HEK293 (cell line): ENCODE measurements around the gene HLF.

Source experiments
- CTCF ChIA-PET: fragments of 350-600 bp; formaldehyde crosslinking; extraction: SDS; loops from one replicate; lab custom pipeline; 2021; ENCODE audit warnings: antibody characterized with exemption; lab: Yijun Ruan, JAX
- POLR2A ChIA-PET: fragments of 300-600 bp; formaldehyde crosslinking; extraction: SDS; loops from one replicate; lab custom pipeline; 2020; ENCODE audit warnings: antibody characterized with exemption, inconsistent platforms; lab: Yijun Ruan, JAX
- H3K27ac ChIP-seq: fragments of 200-500 bp; sonication (Bioruptor generic); 2 replicates; pipeline ENCODE4 v1.5.1; 2014; ENCODE audit warnings: low read depth, low read length, control low read depth, inconsistent platforms; ENCODE audit errors: extremely low read depth
- H3K36me3 ChIP-seq, 2 experiments: fragments of 200-500 bp in 1 of 2; sonication (Bioruptor generic) in 1 of 2; 1 replicate in 1 of 2; 2 replicates in 1 of 2; pipeline ENCODE4 v1.5.1; 2014 to 2017; ENCODE audit warnings: inconsistent platforms in 2 of 2, low read length in 2 of 2; ENCODE audit not compliant: control insufficient read depth in 2 of 2, insufficient read depth in 1 of 2
- H3K4me1 ChIP-seq: fragments of 200-500 bp; sonication (Bioruptor generic); 2 replicates; pipeline ENCODE4 v1.5.1; 2014; ENCODE audit warnings: mild to moderate bottlenecking, low read length, inconsistent platforms; ENCODE audit not compliant: control insufficient read depth, insufficient read depth
- H3K4me3 ChIP-seq: 2 replicates; pipeline ENCODE4 v1.5.1; 2011; ENCODE audit warnings: low read depth, mild to moderate bottlenecking, control low read depth, low read length, moderate library complexity
- H3K9me3 ChIP-seq: fragments of 200-500 bp; sonication (Bioruptor generic); 2 replicates; pipeline ENCODE4 v1.5.1; 2014; ENCODE audit warnings: low read depth, low read length, inconsistent platforms; ENCODE audit not compliant: control insufficient read depth, insufficient read depth
- ZNF350 ChIP-seq: fragments of 450-650 bp; formaldehyde crosslinking; IDR thresholded peaks from 2 replicates; pipeline ENCODE4 v1.5.0; 2017; ENCODE audit warnings: missing biosample characterization, mild to moderate bottlenecking, missing genetic modification characterization

The HLF gene

DNA sequence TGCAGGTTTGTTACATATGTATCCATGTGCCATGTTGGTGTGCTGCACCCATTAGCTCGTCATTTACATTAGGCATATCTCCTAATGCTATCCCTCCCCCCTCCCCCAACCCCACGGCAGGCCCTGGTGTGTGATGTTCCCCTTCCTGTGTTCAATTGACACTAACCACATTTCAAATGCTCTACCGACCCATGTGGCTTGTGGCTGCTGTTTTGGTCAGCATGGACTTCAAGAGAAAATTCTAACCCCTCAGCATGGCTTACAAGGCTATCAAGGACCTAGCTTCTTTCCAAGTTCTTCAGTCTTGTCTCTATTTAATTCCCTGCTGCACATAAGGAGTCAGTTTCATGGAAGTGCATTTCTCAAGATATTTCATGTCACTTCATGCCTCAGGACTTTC lies 103.9 kb downstream of the HLF start:
- Histone ChIP-seq H3K9me3 (no peaks in the 10 kb centered on the region), H3K36me3 (no peaks in the 10 kb centered on the region), H3K4me1 (no peaks in the 10 kb centered on the region), H3K27ac (no peak overlapping the region), H3K4me3 (no peak overlapping the region)
- CTCF ChIA-PET, result interaction anchor here (1.3 to 1.4 kb wide), 2 partner anchors 10 to 12 kb away, joined by 3 to 6 read pairs; no protein-coding TSS in a partner anchor
- POLR2A ChIA-PET, result no interaction called here
- TF ChIP-seq ZNF350 (tag by site-specific recombination), result no peak
